A549 (cell line): Measurements from ENCODE around the gene KIR2DL4. TPM values are rescaled to one million over a fixed set of nuclear protein-coding genes. Genes with fewer than 3 reads are reported as not detected.
"Not testable (repeated sequence)": the region's sequence is repeated elsewhere in the genome, so short reads cannot be mapped to it uniquely, and the experiment has no call there.

Source experiments
- ATAC-seq, 2 experiments: fragments of 200-7000 bp in 1 of 2; fragments of >200 bp in 1 of 2; cut with Nextera tagmentation in 1 of 2; cut with Tn5 transposase in 1 of 2; 3 replicates each; pipeline versions ENCODE4 v1.8.0 to v1.9.1; 2018 to 2020; ENCODE audit warnings: mild to moderate bottlenecking in 1 of 2, moderate library complexity in 1 of 2
- CTCF ChIA-PET: fragments of 300-600 bp; sonication (Branson Sonifier 250); formaldehyde crosslinking; extraction: SDS; loops from one replicate; lab custom pipeline; 2021; ENCODE audit warnings: antibody characterized with exemption, inconsistent platforms; lab: Yijun Ruan, JAX
- POLR2A ChIA-PET: fragments of 350-600 bp; formaldehyde crosslinking; extraction: SDS; loops from one replicate; lab custom pipeline; 2021; ENCODE audit warnings: antibody characterized with exemption, inconsistent platforms; lab: Yijun Ruan, JAX
- DNase-seq, 2 experiments: peaks; one replicate each; pipeline versions ENCODE4 v3.0.0 to v3.0.0-alpha.2; 2011 to 2016; ENCODE audit warnings: low read depth in 1 of 2, low spot score in 1 of 2
- FAIRE-seq: peaks from 2 replicates; lab custom pipeline; 2011; peaks lifted over from hg19 to GRCh38; lab: Jason Lieb, UNC
- H3K27ac ChIP-seq, 2 experiments: fragments of >200 bp; sonication (Bioruptor Twin); formaldehyde crosslinking; 3 replicates each; pipeline ENCODE4 v1.5.1; 2016 to 2017
- H3K4me1 ChIP-seq: fragments of >200 bp; sonication (Bioruptor Twin); formaldehyde crosslinking; 3 replicates; pipeline ENCODE4 v1.6.1; 2016
- H3K4me2 ChIP-seq: fragments of >200 bp; sonication (Bioruptor Twin); formaldehyde crosslinking; 3 replicates; pipeline ENCODE4 v1.6.1; 2016
- H3K4me3 ChIP-seq: fragments of >200 bp; sonication (Bioruptor Twin); formaldehyde crosslinking; 3 replicates; pipeline ENCODE4 v1.5.1; 2016
- H3K9me3 ChIP-seq: fragments of >200 bp; sonication (Bioruptor Twin); formaldehyde crosslinking; 3 replicates; pipeline ENCODE4 v1.6.1; 2016
- WGBS: methylation state at CpG from one replicate; pipeline ENCODE4 v1.1.6; 2017; ENCODE audit errors: missing lambda C conversion rate; 5-methylcytosine and 5-hydroxymethylcytosine counted together
- polyA plus RNA-seq, 4 experiments: library from polyadenylated mRNA; depleted of rRNA in 3 of 4; stranded (reverse); fragments of >200 nt; fragmentation: RNase III in 1 of 4; extraction: RNeasy Plus Mini Kit Qiagen cat#74134 plus additional on column Dnase treatment in 1 of 4; gene quantifications; 2 replicates in 3 of 4; 3 replicates in 1 of 4; pipeline ENCODE4 v1.2.3, GENCODE V29; 2011 to 2017

The KIR2DL4 gene
- polyA plus RNA-seq, 2 of the 4 experiments (the other 2 are of a cell fraction) = not detected

- H3K4me3 ChIP-seq, H3K9me3 ChIP-seq, FAIRE-seq, H3K4me2 ChIP-seq, ATAC-seq, H3K4me1 ChIP-seq, CTCF ChIA-PET, H3K27ac ChIP-seq, POLR2A ChIA-PET: not testable (repeated sequence)
- DNase-seq = peak in 1 of 2 experiments; percentile 9
- 5% methylated on average over 12 of the region's 15 CpGs for WGBS
These were observed 32.1 kb upstream of the KIR2DL4 start for GRCh38 chr19:54771018-54771960.

DNA sequence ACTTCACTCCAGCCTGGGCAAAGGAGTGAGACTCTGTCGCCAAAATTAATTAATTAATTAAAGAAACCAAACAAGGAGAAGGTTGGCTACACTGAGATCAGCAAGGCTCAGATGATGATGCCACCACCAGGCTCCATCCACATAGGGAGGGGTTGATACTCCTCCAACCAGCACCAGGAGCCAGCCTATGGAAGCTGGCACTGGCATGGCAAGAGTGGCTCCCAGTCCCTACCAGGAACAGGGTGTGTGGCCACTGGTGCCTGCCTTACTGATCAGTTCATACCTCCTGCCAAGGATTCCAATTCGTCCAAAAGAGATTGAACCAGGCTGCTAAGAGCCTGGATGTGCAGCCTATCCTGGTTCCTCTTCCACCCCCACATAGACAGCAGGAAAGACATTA is 30.7 kb upstream of the KIR2DL4 start:
- H3K4me1 ChIP-seq, FAIRE-seq, H3K4me2 ChIP-seq, H3K27ac ChIP-seq, ATAC-seq, POLR2A ChIA-PET, DNase-seq, CTCF ChIA-PET, H3K4me3 ChIP-seq, H3K9me3 ChIP-seq: not testable (repeated sequence)
- WGBS = 6% methylated on average over 2 of the region's 2 CpGs

GRCh38 chr19:54775095-54775815 is 28.2 kb upstream of the KIR2DL4 start:
- CTCF ChIA-PET, H3K9me3 ChIP-seq, H3K4me2 ChIP-seq, H3K4me1 ChIP-seq, POLR2A ChIA-PET, DNase-seq, FAIRE-seq, H3K27ac ChIP-seq, H3K4me3 ChIP-seq, ATAC-seq: not testable (repeated sequence)
- WGBS = 8% methylated on average over 12 of the region's 12 CpGs

GRCh38 chr19:54775830-54776229 is 27.6 kb upstream of the KIR2DL4 start:
- POLR2A ChIA-PET, H3K27ac ChIP-seq, H3K9me3 ChIP-seq, DNase-seq, H3K4me3 ChIP-seq, H3K4me2 ChIP-seq, ATAC-seq, FAIRE-seq, H3K4me1 ChIP-seq, CTCF ChIA-PET: not testable (repeated sequence)
- 24% methylated on average over 8 of the region's 8 CpGs for WGBS

- POLR2A ChIA-PET, H3K9me3 ChIP-seq, FAIRE-seq, H3K4me3 ChIP-seq, H3K4me1 ChIP-seq, CTCF ChIA-PET, H3K27ac ChIP-seq, H3K4me2 ChIP-seq, ATAC-seq, DNase-seq: not testable (repeated sequence)
- 3% methylated on average over 4 of the region's 4 CpGs for WGBS
These were observed 25.6 kb upstream of the KIR2DL4 start for GRCh38 chr19:54777851-54778250.

- CTCF ChIA-PET, H3K4me1 ChIP-seq, FAIRE-seq, ATAC-seq, H3K9me3 ChIP-seq, POLR2A ChIA-PET, H3K4me2 ChIP-seq, H3K27ac ChIP-seq, DNase-seq, H3K4me3 ChIP-seq: not testable (repeated sequence)
- 20% methylated on average over 7 of the region's 7 CpGs for WGBS
These were observed 24.5 kb upstream of the KIR2DL4 start for GRCh38 chr19:54778896-54779295.

DNA sequence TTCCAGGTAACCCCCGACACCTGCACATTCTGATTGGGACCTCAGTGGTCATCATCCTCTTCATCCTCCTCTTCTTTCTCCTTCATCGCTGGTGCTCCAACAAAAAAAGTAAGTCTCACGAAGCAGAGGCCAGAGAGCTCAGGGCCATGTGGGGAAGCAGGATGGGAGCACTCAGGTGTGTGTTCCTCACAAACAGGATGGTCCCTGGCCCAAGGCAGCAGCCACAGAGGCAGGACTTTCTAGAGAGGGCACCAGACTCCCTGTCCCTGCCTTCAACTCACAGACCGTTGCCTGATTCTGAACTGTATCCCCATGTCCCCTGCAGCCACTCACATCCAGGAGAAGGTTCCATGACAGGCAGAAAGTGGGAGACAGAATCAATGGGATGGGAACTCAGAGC is 20.5 kb upstream of the KIR2DL4 start:
- DNase-seq, CTCF ChIA-PET, FAIRE-seq, H3K27ac ChIP-seq, H3K4me3 ChIP-seq, H3K4me1 ChIP-seq, H3K4me2 ChIP-seq, POLR2A ChIA-PET, H3K9me3 ChIP-seq, ATAC-seq: not testable (repeated sequence)
- WGBS = 4% methylated on average over 4 of the region's 4 CpGs

- POLR2A ChIA-PET, CTCF ChIA-PET: not testable (repeated sequence)
These were observed 17.2 kb upstream of the KIR2DL4 start for GRCh38 chr19:54786091-54786723.

DNA sequence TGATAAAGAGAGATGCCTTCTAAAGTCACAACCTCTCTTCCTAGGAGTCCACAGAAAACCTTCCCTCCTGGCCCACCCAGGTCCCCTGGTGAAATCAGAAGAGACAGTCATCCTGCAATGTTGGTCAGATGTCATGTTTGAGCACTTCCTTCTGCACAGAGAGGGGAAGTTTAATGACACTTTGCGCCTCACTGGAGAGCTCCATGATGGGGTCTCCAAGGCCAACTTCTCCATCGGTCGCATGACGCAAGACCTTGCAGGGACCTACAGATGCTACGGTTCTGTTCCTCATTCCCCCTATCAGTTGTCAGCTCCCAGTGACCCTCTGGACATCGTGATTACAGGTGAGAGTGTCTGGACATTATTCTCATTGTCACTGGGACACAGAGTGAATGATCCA is 15.3 kb upstream of the KIR2DL4 start:
- CTCF ChIA-PET, DNase-seq, ATAC-seq, H3K27ac ChIP-seq, H3K4me2 ChIP-seq, H3K9me3 ChIP-seq, H3K4me3 ChIP-seq, POLR2A ChIA-PET, FAIRE-seq, H3K4me1 ChIP-seq: not testable (repeated sequence)
- 47% methylated on average over 6 of the region's 6 CpGs for WGBS

More at GRCh38 chr19:54786091-54786723, 17.2 kb upstream of the KIR2DL4 start:
- not testable (repeated sequence) for FAIRE-seq, H3K27ac ChIP-seq, H3K4me3 ChIP-seq, H3K9me3 ChIP-seq, ATAC-seq, H3K4me1 ChIP-seq, H3K4me2 ChIP-seq, DNase-seq
- WGBS = 37% methylated on average over 21 of the region's 24 CpGs
